Right atrium auricular region (tissue), 2 donors: ENCODE data around the gene DDX56. TPM values are rescaled to one million over a fixed set of nuclear protein-coding genes. Genes with fewer than 3 reads are reported as not detected.

Experiments used
- DNase-seq: peaks from one replicate; pipeline ENCODE4 v3.0.0-alpha.2; 2019; ENCODE audit warnings: low spot score
- H3K27ac ChIP-seq, 2 donors: fragments of 200-600 bp; sonication (generic); 1 replicate in 1 of 2; 2 replicates in 1 of 2; pipeline ENCODE4 v1.5.1; 2016 to 2019
- H3K27me3 ChIP-seq, 2 donors: fragments of 200-600 bp; sonication (generic); one replicate each; pipeline versions ENCODE4 v1.5.1 to v1.6.0; 2017 to 2019
- H3K36me3 ChIP-seq: fragments of 200-600 bp; sonication (generic); one replicate; pipeline ENCODE4 v1.5.1; 2016
- H3K4me1 ChIP-seq, 2 donors: fragments of 200-600 bp; sonication (generic); one replicate each; pipeline versions ENCODE4 v1.5.1 to v1.6.0; 2017 to 2019
- H3K4me3 ChIP-seq, 2 donors: fragments of 200-600 bp; sonication (generic); 1 replicate in 1 of 2; 2 replicates in 1 of 2; pipeline ENCODE4 v1.5.1; 2017 to 2019; ENCODE audit warnings: mild to moderate bottlenecking in 1 of 2, moderate library complexity in 1 of 2
- H3K9me3 ChIP-seq, 2 donors: fragments of 200-600 bp; sonication (generic); one replicate each; pipeline ENCODE4 v1.5.1; 2019
- total RNA-seq, 2 donors: library from RNA; depleted of rRNA; stranded (reverse); fragments of >200 nt; gene quantifications; one replicate each; pipeline ENCODE4 v1.1.0, GENCODE V29; 2016
- TF ChIP-seq, protein P1 (sequence below), 2 donors: fragments of 200-600 bp; sonication (generic); IDR thresholded peaks; one replicate each; pipeline ENCODE4 v1.5.1; 2019; ENCODE audit warnings: antibody characterized with exemption in 2 of 2

The DDX56 gene
- total RNA-seq, 2 donors from 2014 or later, result 24.4 to 28.1 TPM

DNA sequence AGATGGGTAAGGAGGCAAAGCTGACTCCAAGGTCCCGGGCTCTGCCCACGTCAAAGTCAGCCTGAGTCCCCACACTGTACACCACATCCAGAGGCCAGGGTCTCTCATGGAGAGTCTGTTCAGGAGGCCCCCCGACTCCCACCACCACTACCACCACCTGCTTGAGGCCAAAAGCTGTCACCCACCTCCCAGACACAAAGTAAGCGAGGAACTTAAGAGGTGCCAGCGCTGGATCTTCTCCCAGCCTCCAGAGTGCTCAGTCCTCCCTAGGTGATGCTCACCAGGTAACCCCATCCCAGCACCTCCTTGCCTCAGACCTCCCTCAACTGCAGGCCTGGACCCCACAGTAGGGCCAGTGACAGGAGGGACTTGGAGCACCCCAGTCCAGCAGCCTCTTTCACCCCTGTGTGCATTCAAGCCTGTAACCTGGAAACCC, 33.1 kb downstream of the DDX56 start:
- TF ChIP-seq, protein P1, sequence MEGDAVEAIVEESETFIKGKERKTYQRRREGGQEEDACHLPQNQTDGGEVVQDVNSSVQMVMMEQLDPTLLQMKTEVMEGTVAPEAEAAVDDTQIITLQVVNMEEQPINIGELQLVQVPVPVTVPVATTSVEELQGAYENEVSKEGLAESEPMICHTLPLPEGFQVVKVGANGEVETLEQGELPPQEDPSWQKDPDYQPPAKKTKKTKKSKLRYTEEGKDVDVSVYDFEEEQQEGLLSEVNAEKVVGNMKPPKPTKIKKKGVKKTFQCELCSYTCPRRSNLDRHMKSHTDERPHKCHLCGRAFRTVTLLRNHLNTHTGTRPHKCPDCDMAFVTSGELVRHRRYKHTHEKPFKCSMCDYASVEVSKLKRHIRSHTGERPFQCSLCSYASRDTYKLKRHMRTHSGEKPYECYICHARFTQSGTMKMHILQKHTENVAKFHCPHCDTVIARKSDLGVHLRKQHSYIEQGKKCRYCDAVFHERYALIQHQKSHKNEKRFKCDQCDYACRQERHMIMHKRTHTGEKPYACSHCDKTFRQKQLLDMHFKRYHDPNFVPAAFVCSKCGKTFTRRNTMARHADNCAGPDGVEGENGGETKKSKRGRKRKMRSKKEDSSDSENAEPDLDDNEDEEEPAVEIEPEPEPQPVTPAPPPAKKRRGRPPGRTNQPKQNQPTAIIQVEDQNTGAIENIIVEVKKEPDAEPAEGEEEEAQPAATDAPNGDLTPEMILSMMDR (IDR thresholded peaks at IDR 0.05), result no peak
- Histone ChIP-seq H3K4me3 (no peak overlapping the region), H3K27me3 (no peaks in the 10 kb centered on the region), H3K9me3 (no peaks in the 10 kb centered on the region), H3K36me3 (no peaks in the 10 kb centered on the region), H3K4me1 (no peaks in the 10 kb centered on the region), H3K27ac (no peak overlapping the region)
- DNase-seq, result no peak

DNA sequence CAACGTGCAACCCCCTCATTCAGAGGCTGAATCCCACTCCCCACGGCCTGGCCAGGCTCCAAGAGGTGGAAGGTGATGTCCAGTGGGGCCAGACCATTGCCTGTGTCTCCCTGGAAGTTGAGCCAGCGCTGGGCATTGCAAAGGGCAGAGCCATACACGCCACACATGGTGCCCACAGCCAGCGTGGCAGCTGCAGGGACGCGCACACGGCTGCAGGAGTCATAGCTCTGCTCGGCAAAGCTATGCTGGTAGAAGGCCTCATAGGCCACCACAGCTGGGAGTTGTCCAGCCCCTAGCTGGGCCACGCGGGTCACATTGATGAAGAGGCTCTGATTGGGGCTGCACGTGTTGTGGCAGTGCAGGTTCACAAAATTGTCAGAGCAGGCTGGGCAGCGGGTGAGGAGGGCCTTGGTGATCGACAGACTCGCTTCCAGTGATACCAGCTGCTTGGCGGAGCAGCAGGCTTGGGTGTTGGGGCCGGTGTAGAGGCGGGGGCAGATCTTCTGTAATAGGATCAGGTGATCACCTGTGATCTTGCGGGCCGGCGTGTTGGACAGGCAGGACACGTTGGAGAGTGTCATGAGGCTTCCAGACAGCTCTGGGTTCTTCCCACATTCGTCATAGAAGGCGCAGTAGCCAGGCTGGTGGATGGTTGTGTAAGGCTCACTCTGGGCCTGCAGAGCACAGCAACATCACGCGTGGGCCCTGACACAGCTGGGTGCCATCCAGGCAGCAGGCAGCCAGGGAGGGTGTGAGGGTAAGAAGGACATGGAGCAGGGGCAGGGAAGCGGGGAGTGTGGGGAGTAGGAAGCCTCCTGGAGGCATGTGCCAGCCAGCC, 33.8 kb downstream of the DDX56 start:
- H3K4me1 ChIP-seq, result no peaks in the 10 kb centered on the region
- H3K27me3 ChIP-seq, result no peaks in the 10 kb centered on the region
- H3K36me3 ChIP-seq, result no peaks in the 10 kb centered on the region
- no peaks in the 10 kb centered on the region for H3K9me3 ChIP-seq
- no peak for DNase-seq
- no peak overlapping the region for H3K4me3 ChIP-seq
- TF ChIP-seq, protein P1 (IDR thresholded peaks at IDR 0.05), result no peak
- no peak overlapping the region for H3K27ac ChIP-seq

DNA sequence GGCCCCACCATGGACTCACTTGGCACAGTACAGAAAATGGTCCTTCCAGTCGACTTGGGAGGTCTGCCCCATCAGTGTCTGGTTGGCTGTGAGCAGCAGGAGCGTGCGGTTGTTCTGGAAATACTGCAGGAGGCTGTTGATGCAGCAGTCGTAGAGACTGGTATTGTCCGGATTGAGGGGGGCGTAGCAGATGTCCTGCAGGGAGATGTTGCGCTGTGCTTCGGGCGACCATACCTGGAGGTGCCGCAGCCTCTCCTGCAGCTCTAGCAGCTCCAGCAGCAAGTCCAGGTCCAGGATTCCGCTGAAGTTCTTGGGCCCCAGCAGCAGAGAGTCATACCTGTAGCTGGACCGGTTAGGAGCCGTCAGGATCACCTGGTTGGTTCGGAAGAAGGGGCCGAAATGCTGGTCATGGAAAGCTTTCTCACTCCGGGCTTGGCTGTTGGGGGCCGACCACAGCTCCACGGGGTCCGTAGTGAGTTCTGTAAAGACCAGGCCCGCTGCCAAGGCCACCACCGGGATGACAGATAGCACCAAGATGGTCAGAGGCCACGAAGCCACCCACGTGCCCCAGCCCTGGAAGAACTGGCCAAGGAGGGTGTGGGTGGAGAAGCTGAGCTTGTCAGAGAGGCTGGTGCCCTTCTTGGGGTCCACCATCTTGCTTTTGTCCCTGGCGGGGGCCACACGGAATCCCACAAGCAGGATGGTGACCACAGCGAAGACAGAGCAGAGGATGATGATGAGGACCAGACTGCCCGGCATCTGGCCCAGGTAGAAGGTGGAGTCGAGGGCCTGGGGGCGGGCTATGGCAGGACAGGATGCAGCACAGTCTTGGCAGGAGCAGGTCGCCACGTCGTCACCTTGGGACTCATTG, 34.7 kb downstream of the DDX56 start:
- Histone ChIP-seq H3K27me3 (no peaks in the 10 kb centered on the region), H3K4me1 (no peaks in the 10 kb centered on the region), H3K9me3 (no peaks in the 10 kb centered on the region), H3K27ac (no peak overlapping the region), H3K36me3 (no peaks in the 10 kb centered on the region), H3K4me3 (no peak overlapping the region)
- TF ChIP-seq, protein P1 (IDR thresholded peaks at IDR 0.05), result no peak
- DNase-seq, result no peak

DNA sequence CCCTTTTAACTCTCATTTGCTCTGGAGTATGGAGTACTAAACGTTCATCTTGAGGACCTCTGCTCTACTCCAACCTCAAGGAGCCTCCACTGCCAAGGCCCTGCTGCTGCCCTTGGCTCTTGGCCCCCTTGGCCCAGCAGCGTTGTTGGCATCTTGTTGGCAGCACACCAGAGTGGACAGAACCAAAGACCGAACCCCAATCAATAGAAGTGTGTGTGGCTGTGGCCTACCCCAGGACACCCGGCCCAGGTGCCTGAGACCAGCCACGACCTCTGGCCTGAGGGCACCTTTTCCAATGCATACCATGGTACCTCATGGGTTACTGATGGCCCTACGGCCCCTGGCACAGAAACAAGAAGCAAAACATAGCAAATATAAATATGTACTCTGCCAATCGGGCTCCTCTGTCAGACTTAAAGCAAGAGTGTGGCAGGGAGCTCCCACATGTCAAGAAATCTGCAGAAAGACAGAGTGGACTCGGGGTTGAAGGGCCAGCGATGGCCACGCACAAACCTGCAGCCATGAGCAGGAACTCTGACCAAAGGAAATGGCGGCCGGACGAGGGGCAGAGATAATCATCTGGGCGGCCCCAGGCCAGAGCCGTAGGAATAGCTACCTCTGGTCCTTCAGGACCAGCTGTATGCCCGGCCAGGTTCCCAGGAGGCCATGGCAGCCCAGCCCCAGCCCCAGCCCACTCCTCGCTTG, 35.5 kb downstream of the DDX56 start:
- TF ChIP-seq, protein P1 (IDR thresholded peaks at IDR 0.05), result no peak
- no peaks in the 10 kb centered on the region for H3K9me3 ChIP-seq
- no peaks in the 10 kb centered on the region for H3K27me3 ChIP-seq
- no peaks in the 10 kb centered on the region for H3K4me1 ChIP-seq
- DNase-seq, result no peak
- no peaks in the 10 kb centered on the region for H3K36me3 ChIP-seq
- H3K27ac ChIP-seq, result no peak overlapping the region
- no peak overlapping the region for H3K4me3 ChIP-seq

DNA sequence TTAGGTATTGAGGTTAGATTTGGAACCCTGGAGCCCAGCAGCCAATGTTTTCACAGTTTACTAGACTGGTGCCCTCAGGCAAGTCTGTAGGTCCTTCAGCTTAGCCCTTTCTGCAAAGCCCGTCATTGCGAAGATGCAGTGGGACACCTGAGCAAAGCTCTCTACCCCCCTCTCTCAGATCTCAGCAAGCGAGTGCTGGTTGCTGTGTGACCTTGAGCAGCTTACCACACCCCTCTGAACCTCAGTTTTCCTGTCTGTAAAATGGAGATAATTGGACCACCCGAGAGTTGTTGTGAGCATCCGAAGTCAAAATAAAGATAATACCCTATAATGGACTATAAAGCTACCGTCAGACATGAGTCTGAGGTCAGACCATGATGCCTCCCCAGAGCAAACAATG, 36.3 kb downstream of the DDX56 start:
- Histone ChIP-seq H3K9me3 (no peaks in the 10 kb centered on the region), H3K4me1 (no peaks in the 10 kb centered on the region), H3K27ac (no peak overlapping the region), H3K4me3 (no peak overlapping the region), H3K36me3 (no peaks in the 10 kb centered on the region), H3K27me3 (no peaks in the 10 kb centered on the region)
- TF ChIP-seq, protein P1 (IDR thresholded peaks at IDR 0.05), result no peak
- DNase-seq, result no peak
